GDM1 (cell line): ENCODE measurements around the gene AP4B1.
"Not testable (repeated sequence)": the region's sequence is repeated elsewhere in the genome, so short reads cannot be mapped to it uniquely, and the experiment has no call there.

Experiments
- DNase-seq: peaks from one replicate; lab custom pipeline; 2025; lab: John Stamatoyannopoulos, UW

AP4B1 gene

DNA sequence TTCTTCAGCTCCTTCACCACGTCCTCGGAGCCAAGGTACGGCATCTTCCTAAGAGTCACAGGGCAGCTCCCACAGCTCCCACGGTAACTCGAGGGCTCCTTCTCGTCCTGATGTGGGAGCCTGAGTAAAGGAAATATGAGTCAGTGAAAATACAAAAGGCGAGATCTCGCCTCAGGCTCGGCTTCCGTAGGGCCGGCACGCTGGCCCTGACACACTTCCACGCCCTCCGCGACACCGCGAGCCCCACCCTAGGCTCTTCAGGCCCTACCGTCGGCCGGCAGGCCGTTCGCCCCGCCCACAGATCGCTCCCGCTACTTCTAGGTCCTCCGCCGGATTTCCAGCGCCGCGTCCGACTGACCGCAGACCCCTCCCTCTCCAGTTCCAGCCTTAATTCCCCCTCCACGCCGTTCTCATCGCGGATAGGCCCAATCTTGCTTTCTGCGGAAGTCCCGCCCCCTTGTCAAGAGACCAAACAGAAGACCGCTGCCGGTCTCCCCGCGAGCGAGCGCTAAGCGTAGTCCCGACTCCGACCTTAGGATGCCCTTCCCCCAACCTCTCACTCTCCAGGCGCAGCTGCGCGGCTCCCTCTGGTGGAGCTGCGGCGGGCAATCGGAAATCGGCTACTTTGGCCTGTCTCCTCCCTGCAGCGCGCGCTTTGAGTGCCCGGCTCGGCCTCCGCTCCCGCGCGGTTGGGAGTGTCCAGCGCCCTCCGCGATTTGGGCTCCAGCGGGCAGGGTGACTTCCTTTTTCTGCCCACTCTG is at the start of gene AP4B1, which contains the start of gene DCLRE1B:
Gene AP4B1 (minus strand): TSS at position 126 of the 761 bp plus-strand sequence. CDS start 82 bp downstream, at position 44.
Gene DCLRE1B (plus strand): TSS at position 653 of the 761 bp plus-strand sequence. CDS start 261 bp downstream, outside the sequence.
- peak; percentile 100 for DNase-seq

- DNase-seq: no peak
Observed at GRCh38 chr1:113951719-113952118, 47.1 kb upstream of the AP4B1 start.

DNA sequence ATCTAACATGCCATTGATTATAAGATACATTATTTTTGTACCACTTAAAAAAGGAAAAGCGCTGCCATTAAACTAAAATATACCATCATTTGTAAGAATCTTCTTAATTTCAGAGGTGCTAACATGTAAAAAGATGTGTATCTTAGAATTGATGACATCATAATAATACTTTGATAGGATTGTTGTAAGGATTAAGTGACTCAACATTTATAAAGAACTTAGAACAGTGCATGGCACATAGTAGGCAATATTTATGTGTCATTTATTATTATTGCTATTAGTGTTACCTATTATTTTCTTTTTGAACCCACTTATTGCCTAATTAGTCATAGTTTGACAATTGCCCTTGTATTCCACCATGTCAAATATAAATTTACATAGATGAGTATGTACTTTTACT is 46.3 kb upstream of the AP4B1 start:
- no peak for DNase-seq

DNA sequence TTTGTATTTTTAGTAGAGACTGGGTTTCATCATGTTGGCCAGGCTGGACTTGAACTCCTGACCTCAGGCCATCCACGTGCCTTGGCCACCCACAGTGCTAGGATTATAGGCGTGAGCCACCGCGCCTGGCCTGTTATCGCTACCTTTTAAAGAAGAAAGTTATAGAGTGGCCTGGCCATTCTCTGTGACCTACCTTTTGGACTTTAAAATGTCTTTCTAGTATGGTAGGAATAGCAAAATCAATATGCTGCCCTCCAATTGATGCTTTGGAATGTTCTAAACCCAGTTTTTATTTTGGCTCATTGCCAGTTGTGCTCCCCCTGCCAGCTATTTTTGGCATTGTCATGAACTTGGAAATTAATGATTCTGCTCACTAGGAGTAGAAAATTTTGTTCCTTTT is 44.4 kb upstream of the AP4B1 start:
- no peak for DNase-seq

GRCh38 chr1:113948151-113948550 is 43.6 kb upstream of the AP4B1 start:
- DNase-seq: not testable (repeated sequence)

DNA sequence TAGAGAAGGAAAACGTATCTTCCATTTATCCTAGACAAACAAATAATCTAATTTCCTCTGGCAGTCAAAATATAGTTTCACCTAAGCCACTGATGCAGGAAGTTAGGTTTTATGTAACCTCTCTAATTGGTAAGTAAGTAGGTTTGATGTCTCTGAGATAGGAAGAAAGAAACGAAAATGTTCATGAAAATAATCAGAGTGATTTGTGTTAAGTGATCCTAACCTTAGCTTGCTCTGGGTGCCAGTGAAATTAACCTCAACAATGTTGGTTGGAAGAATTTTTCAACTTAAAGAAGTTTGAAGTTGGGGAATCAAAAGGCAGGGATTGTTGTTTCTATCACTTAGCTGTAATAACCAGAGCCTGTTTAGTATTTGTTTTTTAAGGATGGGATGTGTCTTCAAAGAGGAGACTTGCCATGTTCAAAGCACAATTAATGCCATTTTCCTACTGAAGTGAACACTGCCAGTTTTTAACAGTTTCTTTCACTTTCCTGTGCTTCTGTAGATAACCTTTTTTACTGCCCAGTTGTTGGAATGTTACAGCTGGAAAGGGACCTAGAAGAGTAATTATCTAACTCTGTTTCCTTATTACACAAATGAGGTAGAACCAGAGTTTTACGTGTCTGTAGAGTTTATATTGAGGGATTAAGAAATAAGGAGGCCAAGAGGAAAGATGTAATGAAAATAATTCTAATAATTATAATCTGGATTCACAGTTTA is 42.9 kb upstream of the AP4B1 start:
- DNase-seq: no peak

DNA sequence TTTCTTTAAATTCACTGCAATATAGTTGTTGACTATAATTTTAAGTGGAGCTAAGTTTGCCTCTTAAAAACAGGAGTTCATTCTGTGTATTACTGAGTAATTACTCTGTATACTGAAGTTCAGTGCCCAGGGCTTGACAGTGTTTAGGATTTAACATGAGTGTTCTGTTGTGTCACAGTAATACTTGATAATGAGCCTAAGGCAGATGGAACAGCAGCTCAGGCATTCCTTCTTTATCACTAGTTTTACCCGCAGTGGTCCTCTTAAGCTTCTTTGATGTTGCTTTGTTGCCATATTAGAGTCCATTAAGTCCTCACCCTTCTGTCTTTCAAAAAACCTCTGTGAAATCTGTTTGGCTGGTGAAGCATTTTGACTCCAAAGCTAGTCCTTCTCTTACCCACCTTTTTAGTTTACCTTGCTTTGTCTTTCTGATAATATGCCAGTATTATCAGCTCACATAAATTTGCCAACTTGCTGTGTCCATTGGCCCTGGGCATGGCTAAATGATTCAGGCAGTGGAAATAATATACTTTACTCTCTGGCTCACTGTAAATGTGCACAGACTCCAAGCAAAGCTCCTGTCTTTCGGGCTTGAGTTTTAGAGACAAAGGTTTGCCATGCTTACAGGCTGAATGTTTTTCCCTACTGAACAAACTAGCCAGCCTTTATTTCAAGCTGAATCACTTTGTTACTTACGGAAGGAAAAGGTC is 42.2 kb upstream of the AP4B1 start:
- DNase-seq: no peak

- DNase-seq: no peak
Observed at GRCh38 chr1:113946112-113946511, 41.5 kb upstream of the AP4B1 start.

DNA sequence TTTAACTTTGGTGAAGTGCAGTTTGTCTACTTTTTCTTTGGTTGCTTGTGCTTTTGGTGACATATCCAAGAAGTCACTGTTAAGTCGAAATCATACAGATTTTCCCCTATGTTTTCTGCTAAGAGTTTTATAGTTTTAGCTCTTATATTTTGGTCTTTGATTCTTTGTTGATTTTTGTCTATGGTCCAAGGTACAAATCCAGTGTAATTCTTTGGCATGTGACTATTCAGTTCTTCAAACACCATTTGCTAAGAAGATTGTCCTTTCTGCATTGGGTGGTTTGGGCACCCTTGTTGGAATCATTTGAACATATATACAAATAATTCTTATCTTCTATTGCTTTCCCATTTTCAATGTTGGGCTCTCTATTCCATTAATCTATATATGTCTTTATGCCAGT is 40.7 kb upstream of the AP4B1 start:
- no peak for DNase-seq

DNA sequence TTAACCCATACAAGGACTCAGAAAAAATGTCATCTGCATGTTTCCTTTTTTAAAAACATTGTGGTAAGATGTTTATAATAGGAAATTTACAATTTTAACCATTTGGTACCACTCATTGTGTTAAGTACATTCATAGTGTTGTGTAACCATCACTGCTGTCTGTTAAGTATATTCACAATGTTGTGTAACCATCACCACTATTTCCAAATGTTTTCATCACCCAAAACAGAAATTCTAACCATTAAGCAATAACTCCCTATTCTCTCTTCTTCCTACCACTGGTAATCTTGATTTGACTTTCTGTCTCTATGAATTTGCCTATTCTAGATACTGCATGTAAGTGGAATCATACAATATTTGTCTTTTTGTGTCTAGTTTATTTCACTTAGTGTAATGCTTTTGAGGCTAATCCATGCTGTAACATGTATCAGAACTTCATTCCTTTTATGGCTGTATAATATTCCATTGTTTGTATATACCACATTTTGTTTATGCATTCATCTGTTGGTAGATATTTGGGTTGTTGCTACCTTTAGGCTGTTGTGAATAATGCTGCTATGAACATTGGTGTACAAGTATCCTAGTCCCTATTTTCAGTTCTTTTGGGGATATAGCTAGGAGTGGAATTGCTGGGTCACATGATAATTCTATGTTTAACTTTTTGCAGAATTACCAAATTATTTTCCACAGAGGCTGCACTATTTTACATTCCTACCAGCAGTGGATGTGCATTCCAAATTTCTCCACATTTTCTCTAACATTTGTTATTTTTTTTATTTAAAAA is 38.6 kb upstream of the AP4B1 start:
- no peak for DNase-seq

- no peak for DNase-seq
Observed at GRCh38 chr1:113942527-113942926, 37.9 kb upstream of the AP4B1 start.

GRCh38 chr1:113941245-113941559 is 36.6 kb upstream of the AP4B1 start:
- no peak for DNase-seq

DNA sequence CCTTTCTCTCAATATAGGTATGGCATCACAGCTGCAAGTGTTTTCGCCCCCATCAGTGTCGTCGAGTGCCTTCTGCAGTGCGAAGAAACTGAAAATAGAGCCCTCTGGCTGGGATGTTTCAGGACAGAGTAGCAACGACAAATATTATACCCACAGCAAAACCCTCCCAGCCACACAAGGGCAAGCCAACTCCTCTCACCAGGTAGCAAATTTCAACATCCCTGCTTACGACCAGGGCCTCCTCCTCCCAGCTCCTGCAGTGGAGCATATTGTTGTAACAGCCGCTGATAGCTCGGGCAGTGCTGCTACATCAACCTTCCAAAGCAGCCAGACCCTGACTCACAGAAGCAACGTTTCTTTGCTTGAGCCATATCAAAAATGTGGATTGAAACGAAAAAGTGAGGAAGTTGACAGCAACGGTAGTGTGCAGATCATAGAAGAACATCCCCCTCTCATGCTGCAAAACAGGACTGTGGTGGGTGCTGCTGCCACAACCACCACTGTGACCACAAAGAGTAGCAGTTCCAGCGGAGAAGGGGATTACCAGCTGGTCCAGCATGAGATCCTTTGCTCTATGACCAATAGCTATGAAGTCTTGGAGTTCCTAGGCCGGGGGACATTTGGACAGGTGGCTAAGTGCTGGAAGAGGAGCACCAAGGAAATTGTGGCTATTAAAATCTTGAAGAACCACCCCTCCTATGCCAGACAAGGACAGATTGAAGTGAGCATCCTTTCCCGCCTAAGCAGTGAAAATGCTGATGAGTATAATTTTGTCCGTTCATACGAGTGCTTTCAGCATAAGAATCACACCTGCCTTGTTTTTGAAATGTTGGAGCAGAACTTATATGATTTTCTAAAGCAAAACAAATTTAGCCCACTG is 36.0 kb upstream of the AP4B1 start:
- DNase-seq: peak; percentile 28

- DNase-seq: no peak
Observed at GRCh38 chr1:113938192-113938591, 33.6 kb upstream of the AP4B1 start.

GRCh38 chr1:113937146-113937545 is 32.5 kb upstream of the AP4B1 start:
- DNase-seq: no peak

- no peak for DNase-seq
Observed at GRCh38 chr1:113935970-113936369, 31.4 kb upstream of the AP4B1 start.

DNA sequence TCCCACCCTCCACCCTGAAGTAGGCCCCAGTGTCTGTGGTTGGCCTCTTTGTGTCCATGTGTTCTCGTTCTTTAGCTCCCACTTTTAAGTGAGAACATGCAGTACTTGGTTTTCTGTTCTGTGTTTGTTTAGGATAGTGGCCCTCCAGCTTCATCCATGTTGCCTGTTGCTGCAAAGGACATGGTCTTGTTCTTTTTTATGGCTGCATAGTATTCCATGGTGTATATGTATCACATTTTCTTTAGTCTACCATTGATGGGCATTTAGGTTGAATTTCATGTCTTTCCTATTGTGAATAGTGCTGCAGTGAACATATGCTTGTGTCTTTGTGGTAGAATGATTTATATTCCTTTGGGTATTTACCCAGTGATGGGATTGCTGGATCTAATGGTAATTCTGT is 30.6 kb upstream of the AP4B1 start:
- DNase-seq: no peak

- DNase-seq: no peak
Observed at GRCh38 chr1:113934511-113935055, 30.0 kb upstream of the AP4B1 start.

DNA sequence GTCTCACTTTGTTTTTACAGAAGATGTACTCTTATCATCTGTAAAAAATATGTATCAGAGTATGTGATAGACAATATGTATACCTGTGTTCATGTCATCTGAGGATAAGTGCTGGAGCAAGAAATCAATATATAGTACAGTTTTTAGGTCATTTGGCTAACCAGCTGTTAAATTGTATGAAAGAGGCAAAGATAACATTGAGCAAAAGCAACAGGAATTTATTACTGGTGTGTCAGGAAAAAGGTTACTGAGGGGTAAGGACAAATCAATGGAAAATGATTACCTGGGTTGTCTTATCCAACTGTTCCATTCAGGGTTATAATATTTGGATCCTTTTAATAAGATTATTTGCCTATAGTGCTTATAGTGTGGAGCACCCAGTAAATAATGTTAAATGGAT is 29.4 kb upstream of the AP4B1 start:
- no peak for DNase-seq

GRCh38 chr1:113931451-113931851 is 26.9 kb upstream of the AP4B1 start:
- peak; percentile 23 for DNase-seq
